Thyroid gland (tissue), 4 donors: Measurements from ENCODE around the gene MDFI.

Experiments
- CTCF ChIP-seq, 6 experiments: fragments of 200-600 bp in 3 of 6; fragments of 450-650 bp in 3 of 6; sonication (generic) in 3 of 6; IDR thresholded peaks; one replicate each; pipeline ENCODE4 v1.5.1; 2016 to 2019; ENCODE audit warnings: antibody characterized with exemption in 6 of 6, mild to moderate bottlenecking in 2 of 6, inconsistent platforms in 1 of 6, moderate library complexity in 1 of 6
- POLR2A ChIP-seq, 2 donors: fragments of 450-650 bp; IDR thresholded peaks; one replicate each; pipeline ENCODE4 v1.6.1; 2017; ENCODE audit warnings: antibody characterized with exemption in 2 of 2, mild to moderate bottlenecking in 2 of 2, moderate library complexity in 1 of 2

- no peak for TF ChIP-seq POLR2A (IDR thresholded peaks at IDR 0.05)
- no peak for TF ChIP-seq CTCF (IDR thresholded peaks at IDR 0.05)
These were observed 6.8 kb downstream of the MDFI start for GRCh38 chr6:41645007-41645618.
